SK-N-MC (cell line): ENCODE measurements around the gene ZC3H12C.

Source experiments
- EZH2 ChIP-seq: fragments of 200-600 bp; sonication (generic); IDR thresholded peaks from one replicate; pipeline ENCODE4 v1.6.1; 2017; ENCODE audit warnings: antibody characterized with exemption
- FOXP2 ChIP-seq: optimal IDR thresholded peaks from 2 replicates; pipeline ENCODE3; 2011; ENCODE audit warnings: mild to moderate bottlenecking, moderate library complexity; ENCODE audit not compliant: insufficient read depth; ENCODE audit errors: extremely low read length, control extremely low read depth
- POLR2AphosphoS5 ChIP-seq: IDR thresholded peaks from 2 replicates; pipeline ENCODE4 v1.6.1; 2012; ENCODE audit warnings: mild to moderate bottlenecking, low read depth, low read length, borderline replicate concordance

DNA sequence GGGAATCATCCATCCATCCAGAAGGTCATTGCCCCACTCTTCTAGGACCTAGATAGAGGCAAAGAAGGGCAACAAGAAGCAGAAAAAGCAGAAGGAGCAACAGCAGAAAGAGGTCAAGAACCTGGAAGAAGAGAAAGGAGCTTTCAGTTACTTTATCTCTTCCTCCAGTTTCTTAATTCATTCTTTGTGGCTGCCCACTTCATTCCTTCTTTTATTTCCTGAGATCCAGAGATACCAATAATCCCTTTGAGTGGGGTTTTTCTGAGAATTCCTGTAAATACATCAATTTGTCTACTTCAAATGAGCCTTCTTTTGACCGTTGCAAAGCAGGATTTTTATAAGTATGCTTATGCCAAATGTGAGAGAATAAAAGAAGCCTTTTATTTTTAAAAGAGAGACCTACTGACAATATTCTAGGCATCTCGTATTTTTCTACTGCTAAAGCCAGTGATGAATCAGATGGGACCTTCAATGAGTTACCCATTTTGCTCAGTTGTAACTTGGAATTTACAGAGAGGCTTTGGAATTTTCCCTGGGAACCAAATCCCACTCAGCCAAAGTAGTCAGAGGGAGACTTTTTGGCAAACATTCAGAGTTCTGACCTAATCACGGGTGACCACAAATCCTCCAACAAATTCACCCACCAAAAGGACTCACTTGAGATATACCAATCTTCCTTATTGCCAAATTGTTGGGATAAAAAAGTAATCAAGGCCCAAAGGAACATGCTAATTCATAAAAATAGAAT is 54.9 kb downstream of the ZC3H12C start:
- TF ChIP-seq POLR2AphosphoS5 (no peak), EZH2 (no peak), FOXP2 (no peak)
